ENCODE data around the gene SPC25. TPM values are rescaled to one million over a fixed set of nuclear protein-coding genes. Genes with fewer than 3 reads are reported as not detected.

SPC25 gene
- 0.17 and 1.1 TPM in 2 replicates for total RNA-seq

GRCh38 chr2:168890006-168890782 lies at the start of gene SPC25:
SPC25 (minus strand) TSS chr2:168890430; CDS start chr2:168889519, 911 bp downstream.

GRCh38 chr2:168901003-168901402 lies 10.8 kb upstream of the SPC25 start, which contains the start of gene G6PC2:
G6PC2 (plus strand) TSS chr2:168901291; CDS start chr2:168901332, 41 bp downstream.

Other genes with a start within 250 kb of the SPC25 start
- 0.13 TPM in 1 of 2 replicates, not detected in the other for gene NOSTRIN, start 87.8 kb downstream of the SPC25 start, total RNA-seq
- not detected in 2 replicates for gene G6PC2, start 10.9 kb upstream of the SPC25 start, total RNA-seq
- gene ABCB11, start 140.9 kb upstream of the SPC25 start, total RNA-seq = under 0.01 and 0.13 TPM in 2 replicates
- 0.98 and 2.7 TPM in 2 replicates for gene DHRS9, start 179.1 kb upstream of the SPC25 start, total RNA-seq